ENCODE data around the gene ZC3H10. TPM values are rescaled to one million over a fixed set of nuclear protein-coding genes. Genes with fewer than 3 reads are reported as not detected.

Gene ZC3H10
- total and polyA plus RNA-seq, 2 donors (not counting 3 experiments of a cell fraction or from before 2014, with no cell fraction given) = 2.6 to 10.1 TPM

- Histone ChIP-seq H3K4me3 (replicated peaks in 1 of 3; ENCODE audit: insufficient read depth in 1 of 3, low read depth in 1 of 3, low read length in 3 of 3) (peak overlapping the region; percentile 78 to 98 (median 91)), H3K4me1 (ENCODE audit: control insufficient read depth, extremely low read depth, insufficient read depth, low read length) (peaks cover 22% of the 10 kb centered on the region), H3K9me1 (replicated peaks; ENCODE audit: control insufficient read depth, extremely low read depth, insufficient read depth, low read length) (no peaks in the 10 kb centered on the region), H3K9ac (replicated peaks; ENCODE audit: extremely low read depth, insufficient read depth, low read length) (peak overlapping the region; percentile 96), H2AFZ (ENCODE audit: low read depth, low read length) (no peak overlapping the region), H3K27me3 (ENCODE audit: control insufficient read depth in 2 of 2, insufficient read depth in 2 of 2, low read length in 2 of 2) (no peaks in the 10 kb centered on the region), H3K79me2 (ENCODE audit: control insufficient read depth, insufficient read depth, low read length) (peaks cover 33% of the 10 kb centered on the region), H3K9me3 (replicated peaks; ENCODE audit: control insufficient read depth, insufficient read depth, low read length) (no peaks in the 10 kb centered on the region), H3K4me2 (ENCODE audit: insufficient read depth, low read length) (peak overlapping the region; percentile 96), H3K36me3 (ENCODE audit: control insufficient read depth in 2 of 2, extremely low read depth in 1 of 2, insufficient read depth in 2 of 2, low read length in 2 of 2) (peaks cover 18 to 39% of the 10 kb centered on the region in 2 experiments), H4K20me1 (replicated peaks; ENCODE audit: control insufficient read depth, extremely low read depth, insufficient read depth, low read length) (no peaks in the 10 kb centered on the region), H3K27ac (ENCODE audit: insufficient read depth, low read depth, low read length) (peak overlapping the region; percentile 87)
- BruUV-seq (replicated peaks) = no TSS peak
- ChIA-PET POLR2A (interaction anchor here (1.4 to 3.9 kb wide), 3 partner anchors 17 to 33 kb away, joined by 4 to 23 read pairs (median 13); partner anchors contain the start of genes ESYT1 and SMARCC2), CTCF (interaction anchor here (1.7 to 3.3 kb wide), 5 partner anchors 29 to 42 kb away, joined by 5 to 17 read pairs (median 15); partner anchors contain the start of genes ESYT1, SMARCC2 and ZC3H10)
- dilution Hi-C loops (cut with MboI; ENCODE audit: extremely low pct_ligation_motif_present, low sequenced_read_pairs) (no loop called here), intact Hi-C loops (cut with micrococcal nuclease) (loop anchor here (1.0 kb wide), 2 partner anchors 34 to 41 kb away; no protein-coding TSS in a partner anchor)
- DNase-seq (ENCODE audit: low read depth, low spot score) (peak; percentile 72), FAIRE-seq (peak; percentile 97)
- peak; percentile 96 for TF ChIP-seq POLR2AphosphoS5 (IDR thresholded peaks at IDR 0.05; ENCODE audit: insufficient read depth, low read depth, low read length)
- no peak for TF ChIP-seq EZH2 (IDR thresholded peaks at IDR 0.05; ENCODE audit: borderline replicate concordance, low read depth, low read length, severe bottlenecking)
- no peak for TF ChIP-seq MYC (IDR thresholded peaks at IDR 0.05; ENCODE audit: low read depth, low read length)
- peak; percentile 65 for TF ChIP-seq JUN (IDR thresholded peaks at IDR 0.05; ENCODE audit: borderline replicate concordance, insufficient read depth, insufficient read length, low read depth)
- TF ChIP-seq POLR2A (IDR thresholded peaks at IDR 0.05; ENCODE audit: low read depth, low read length) = peak; percentile 88
- peak; percentile 86 for TF ChIP-seq FOS (IDR thresholded peaks at IDR 0.05; ENCODE audit: borderline replicate concordance, insufficient read depth, low read length)
Observed at GRCh38 chr12:56160193-56160763, 42.2 kb downstream of the ZC3H10 start.

Measured in endothelial cell of umbilical vein (primary cell).